ENCODE measurements around the gene SRPK3. TPM values are rescaled to one million over a fixed set of nuclear protein-coding genes. Genes with fewer than 3 reads are reported as not detected.

Gene SRPK3
- total and polyA plus RNA-seq, 4 donors, result 0.05 TPM; not detected in 3

DNA sequence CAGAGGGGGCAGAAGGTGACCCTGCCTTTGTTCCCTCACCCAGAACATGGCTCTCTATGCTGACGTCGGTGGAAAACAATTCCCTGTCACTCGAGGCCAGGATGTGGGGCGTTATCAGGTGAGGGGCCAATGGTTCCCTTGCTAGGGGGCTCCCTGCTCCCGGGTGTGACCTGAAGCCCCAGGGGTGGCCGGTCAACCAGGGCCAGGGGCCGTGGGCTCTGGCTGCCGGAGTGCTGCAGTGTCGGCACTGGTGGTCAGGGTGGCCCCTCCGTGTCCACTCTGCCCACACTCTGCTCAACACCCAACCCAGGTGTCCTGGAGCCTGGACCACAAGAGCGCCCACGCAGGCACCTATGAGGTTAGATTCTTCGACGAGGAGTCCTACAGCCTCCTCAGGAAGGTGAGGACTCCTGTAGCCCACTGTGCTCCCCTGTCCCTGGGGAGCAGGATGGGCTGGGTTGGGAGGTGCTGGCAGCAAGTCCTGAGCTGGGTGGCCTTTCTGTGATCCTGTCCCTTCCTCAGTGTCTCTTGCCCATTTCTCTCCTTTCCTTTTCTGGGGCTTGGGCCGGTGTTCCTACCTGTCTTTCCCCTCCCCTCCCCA, 16.7 kb downstream of the SRPK3 start:
- Histone ChIP-seq H3K36me3 (ENCODE audit: control insufficient read depth in 4 of 4, insufficient read depth in 3 of 4, low read depth in 1 of 4, low read length in 3 of 4) (peaks cover 0 to 16% (median 4%) of the 10 kb centered on the region in 4 donors), H3K9me3 (ENCODE audit: control insufficient read depth in 4 of 4, low read length in 3 of 4) (peaks cover 0 to 3% (median 2%) of the 10 kb centered on the region in 4 donors), H3K4me1 (ENCODE audit: control insufficient read depth in 4 of 4, insufficient read depth in 4 of 4, low read length in 3 of 4) (peaks cover 7 to 22% (median 15%) of the 10 kb centered on the region in 4 donors), H3K27ac (ENCODE audit: low read depth in 1 of 2, low read length in 2 of 2) (no peak overlapping the region), H3K27me3 (ENCODE audit: control insufficient read depth in 4 of 4, insufficient read depth in 4 of 4, low read length in 3 of 4) (no peaks in the 10 kb centered on the region), H3K9ac (ENCODE audit: low read depth in 1 of 2, low read length in 2 of 2) (no peak overlapping the region), H3K4me3 (ENCODE audit: low read depth in 1 of 3, low read length in 3 of 3) (no peak overlapping the region)
- 93% methylated on average over 15 of the region's 15 CpGs for WGBS
- no peak for DNase-seq (ENCODE audit: low spot score)
- TF ChIP-seq YY1 (IDR thresholded peaks at IDR 0.05), result no peak
- TF ChIP-seq HNF4G (IDR thresholded peaks at IDR 0.05), result no peak
- no peak for TF ChIP-seq RAD21 (IDR thresholded peaks at IDR 0.05)
- no peak for TF ChIP-seq GABPA (IDR thresholded peaks at IDR 0.05 in 1 of 2, conservative IDR thresholded peaks at IDR 0.05 in 1 of 2)
- TF ChIP-seq TAF1 (conservative IDR thresholded peaks at IDR 0.05), result no peak
- TF ChIP-seq, protein P1, sequence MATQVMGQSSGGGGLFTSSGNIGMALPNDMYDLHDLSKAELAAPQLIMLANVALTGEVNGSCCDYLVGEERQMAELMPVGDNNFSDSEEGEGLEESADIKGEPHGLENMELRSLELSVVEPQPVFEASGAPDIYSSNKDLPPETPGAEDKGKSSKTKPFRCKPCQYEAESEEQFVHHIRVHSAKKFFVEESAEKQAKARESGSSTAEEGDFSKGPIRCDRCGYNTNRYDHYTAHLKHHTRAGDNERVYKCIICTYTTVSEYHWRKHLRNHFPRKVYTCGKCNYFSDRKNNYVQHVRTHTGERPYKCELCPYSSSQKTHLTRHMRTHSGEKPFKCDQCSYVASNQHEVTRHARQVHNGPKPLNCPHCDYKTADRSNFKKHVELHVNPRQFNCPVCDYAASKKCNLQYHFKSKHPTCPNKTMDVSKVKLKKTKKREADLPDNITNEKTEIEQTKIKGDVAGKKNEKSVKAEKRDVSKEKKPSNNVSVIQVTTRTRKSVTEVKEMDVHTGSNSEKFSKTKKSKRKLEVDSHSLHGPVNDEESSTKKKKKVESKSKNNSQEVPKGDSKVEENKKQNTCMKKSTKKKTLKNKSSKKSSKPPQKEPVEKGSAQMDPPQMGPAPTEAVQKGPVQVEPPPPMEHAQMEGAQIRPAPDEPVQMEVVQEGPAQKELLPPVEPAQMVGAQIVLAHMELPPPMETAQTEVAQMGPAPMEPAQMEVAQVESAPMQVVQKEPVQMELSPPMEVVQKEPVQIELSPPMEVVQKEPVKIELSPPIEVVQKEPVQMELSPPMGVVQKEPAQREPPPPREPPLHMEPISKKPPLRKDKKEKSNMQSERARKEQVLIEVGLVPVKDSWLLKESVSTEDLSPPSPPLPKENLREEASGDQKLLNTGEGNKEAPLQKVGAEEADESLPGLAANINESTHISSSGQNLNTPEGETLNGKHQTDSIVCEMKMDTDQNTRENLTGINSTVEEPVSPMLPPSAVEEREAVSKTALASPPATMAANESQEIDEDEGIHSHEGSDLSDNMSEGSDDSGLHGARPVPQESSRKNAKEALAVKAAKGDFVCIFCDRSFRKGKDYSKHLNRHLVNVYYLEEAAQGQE (IDR thresholded peaks at IDR 0.05), result no peak
- TF ChIP-seq, protein P2, sequence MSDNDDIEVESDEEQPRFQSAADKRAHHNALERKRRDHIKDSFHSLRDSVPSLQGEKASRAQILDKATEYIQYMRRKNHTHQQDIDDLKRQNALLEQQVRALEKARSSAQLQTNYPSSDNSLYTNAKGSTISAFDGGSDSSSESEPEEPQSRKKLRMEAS (IDR thresholded peaks at IDR 0.05), result no peak
- TF ChIP-seq FOXA1 (IDR thresholded peaks at IDR 0.05), result no peak
- TF ChIP-seq, protein P3, sequence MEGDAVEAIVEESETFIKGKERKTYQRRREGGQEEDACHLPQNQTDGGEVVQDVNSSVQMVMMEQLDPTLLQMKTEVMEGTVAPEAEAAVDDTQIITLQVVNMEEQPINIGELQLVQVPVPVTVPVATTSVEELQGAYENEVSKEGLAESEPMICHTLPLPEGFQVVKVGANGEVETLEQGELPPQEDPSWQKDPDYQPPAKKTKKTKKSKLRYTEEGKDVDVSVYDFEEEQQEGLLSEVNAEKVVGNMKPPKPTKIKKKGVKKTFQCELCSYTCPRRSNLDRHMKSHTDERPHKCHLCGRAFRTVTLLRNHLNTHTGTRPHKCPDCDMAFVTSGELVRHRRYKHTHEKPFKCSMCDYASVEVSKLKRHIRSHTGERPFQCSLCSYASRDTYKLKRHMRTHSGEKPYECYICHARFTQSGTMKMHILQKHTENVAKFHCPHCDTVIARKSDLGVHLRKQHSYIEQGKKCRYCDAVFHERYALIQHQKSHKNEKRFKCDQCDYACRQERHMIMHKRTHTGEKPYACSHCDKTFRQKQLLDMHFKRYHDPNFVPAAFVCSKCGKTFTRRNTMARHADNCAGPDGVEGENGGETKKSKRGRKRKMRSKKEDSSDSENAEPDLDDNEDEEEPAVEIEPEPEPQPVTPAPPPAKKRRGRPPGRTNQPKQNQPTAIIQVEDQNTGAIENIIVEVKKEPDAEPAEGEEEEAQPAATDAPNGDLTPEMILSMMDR (IDR thresholded peaks at IDR 0.05; ENCODE audit: low read depth, low read length, missing input control), result no peak
- TF ChIP-seq FOXA2 (IDR thresholded peaks at IDR 0.05), result no peak
- no peak for TF ChIP-seq HNF4A (conservative IDR thresholded peaks at IDR 0.05)
- no peak for TF ChIP-seq EGR1 (IDR thresholded peaks at IDR 0.05; ENCODE audit: low read depth in 2 of 2)
- TF ChIP-seq NR2F2 (IDR thresholded peaks at IDR 0.05), result no peak
- no peak for TF ChIP-seq RXRA (IDR thresholded peaks at IDR 0.05)

DNA sequence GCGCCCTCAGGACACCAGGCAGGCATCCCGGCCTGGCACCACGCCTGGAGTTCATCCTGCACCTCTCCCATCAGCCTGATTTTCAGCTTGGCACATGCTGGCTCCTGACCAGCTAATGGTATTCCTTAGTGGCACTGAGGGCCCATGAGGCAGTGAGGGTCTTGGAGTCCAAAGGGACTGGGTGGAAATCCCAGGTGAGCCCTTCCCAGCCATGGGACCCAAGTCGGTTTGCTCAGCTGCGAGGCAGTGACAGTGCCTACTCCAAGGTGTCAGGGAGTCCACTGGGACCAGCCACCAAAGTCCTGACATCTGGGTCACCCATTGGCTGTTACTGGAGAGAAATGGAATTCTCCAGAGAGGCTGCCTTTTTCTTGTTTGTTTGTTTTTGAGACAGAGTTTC, 18.5 kb downstream of the SRPK3 start:
- no peak for DNase-seq (ENCODE audit: low spot score)
- Histone ChIP-seq H3K9ac (ENCODE audit: low read depth in 1 of 2, low read length in 2 of 2) (no peak overlapping the region), H3K27ac (ENCODE audit: low read depth in 1 of 2, low read length in 2 of 2) (no peak overlapping the region)

More for the DNA sequence above, 18.5 kb downstream of the SRPK3 start:
- TF ChIP-seq HNF4A (conservative IDR thresholded peaks at IDR 0.05) (no peak), HNF4G (IDR thresholded peaks at IDR 0.05) (no peak), FOXA2 (IDR thresholded peaks at IDR 0.05) (no peak)
- no peaks in the 10 kb centered on the region for H3K27me3 ChIP-seq (ENCODE audit: control insufficient read depth in 4 of 4, insufficient read depth in 4 of 4, low read length in 3 of 4)
- H3K36me3 ChIP-seq (ENCODE audit: control insufficient read depth in 4 of 4, insufficient read depth in 3 of 4, low read depth in 1 of 4, low read length in 3 of 4), result peaks cover 0 to 16% (median 4%) of the 10 kb centered on the region in 4 donors
- no peak overlapping the region for H3K4me3 ChIP-seq (ENCODE audit: low read depth in 1 of 3, low read length in 3 of 3)
- H3K4me1 ChIP-seq (ENCODE audit: control insufficient read depth in 4 of 4, insufficient read depth in 4 of 4, low read length in 3 of 4), result peaks cover 0 to 13% (median 9%) of the 10 kb centered on the region in 4 donors
- H3K9me3 ChIP-seq (ENCODE audit: control insufficient read depth in 4 of 4, low read length in 3 of 4), result peaks cover 0 to 3% (median 2%) of the 10 kb centered on the region in 4 donors
- WGBS, result 88% methylated on average over 5 of the region's 5 CpGs

All from liver (tissue), 9 donors.